HG03520 (cell line): ENCODE data around the gene GOLGA6L1.
"Not testable (repeated sequence)": the region's sequence is repeated elsewhere in the genome, so short reads cannot be mapped to it uniquely, and the experiment has no call there.

Experiments
- ATAC-seq: cut with Tn5 transposase; IDR thresholded peaks from one replicate; pipeline ENCODE4 v1.9.1; 2021; ENCODE audit warnings: mild to moderate bottlenecking, moderate library complexity; ENCODE audit not compliant: unreplicated experiment

Gene GOLGA6L1, protein sequence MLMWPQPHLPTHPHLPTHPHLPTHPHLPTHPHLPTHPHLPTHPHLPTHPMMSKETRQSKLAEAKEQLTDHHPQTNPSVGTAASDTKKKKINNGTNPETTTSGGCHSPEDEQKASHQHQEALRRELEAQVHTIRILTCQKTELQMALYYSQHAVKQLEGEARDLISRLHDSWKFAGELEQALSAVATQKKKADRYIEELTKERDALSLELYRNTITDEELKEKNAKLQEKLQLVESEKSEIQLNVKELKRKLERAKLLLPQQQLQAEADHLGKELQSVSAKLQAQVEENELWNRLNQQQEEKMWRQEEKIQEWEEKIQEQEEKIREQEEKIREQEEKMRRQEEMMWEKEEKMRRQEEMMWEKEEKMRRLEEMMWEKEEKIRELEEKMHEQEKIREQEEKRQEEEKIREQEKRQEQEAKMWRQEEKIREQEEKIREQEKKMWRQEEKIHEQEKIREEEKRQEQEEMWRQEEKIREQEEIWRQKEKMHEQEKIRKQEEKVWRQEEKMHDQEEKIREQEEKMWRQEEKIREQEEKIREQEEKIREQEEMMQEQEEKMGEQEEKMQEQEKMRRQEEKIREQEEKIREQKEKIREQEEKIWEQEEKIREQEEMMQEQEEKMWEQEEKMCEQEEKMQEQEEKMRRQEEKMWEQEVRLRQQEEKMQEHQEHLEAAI

DNA sequence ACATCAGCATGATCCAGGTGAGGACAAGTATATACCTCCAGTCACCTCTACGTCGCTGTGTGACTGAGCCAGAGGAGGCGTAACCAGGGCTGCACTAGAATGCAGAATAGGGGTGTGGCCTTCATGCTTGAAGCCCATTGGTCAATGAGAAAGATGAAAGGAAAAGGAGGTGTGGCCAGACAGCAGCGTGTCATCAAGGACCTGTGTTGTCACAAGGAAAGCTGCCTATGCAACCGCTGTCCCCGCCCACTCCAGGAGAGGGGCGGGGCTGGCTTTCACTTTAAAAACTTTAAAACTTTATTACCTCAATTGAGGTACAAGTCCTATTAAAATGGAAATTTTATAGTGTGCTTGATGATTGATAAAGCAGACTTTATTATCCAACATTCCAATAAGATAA is at the start of gene GOLGA6L1:
Gene GOLGA6L1, minus strand, starts transcription at position 101 of the 400 bp plus-strand sequence. Its CDS starts 91 bp downstream, at position 10.
- ATAC-seq: not testable (repeated sequence)

DNA sequence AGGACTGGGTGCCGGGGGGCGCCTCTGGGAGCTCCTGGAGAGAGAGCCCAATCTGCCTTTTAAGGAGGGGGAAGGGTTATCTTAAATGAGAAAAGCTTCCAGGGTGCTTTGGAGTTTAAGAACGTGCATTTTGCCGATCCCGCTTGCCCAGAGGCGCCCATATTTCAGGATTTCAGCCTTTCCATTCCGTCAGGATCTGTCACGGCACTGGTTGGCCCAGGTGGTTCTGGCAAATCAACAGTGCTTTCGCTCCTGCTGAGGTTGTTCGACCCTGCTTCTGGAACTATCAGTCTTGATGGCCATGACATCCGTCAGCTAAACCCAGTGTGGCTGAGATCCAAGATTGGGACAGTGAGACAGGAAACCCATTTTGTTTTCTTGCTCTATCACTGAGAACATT is 44.6 kb upstream of the GOLGA6L1 start:
- not testable (repeated sequence) for ATAC-seq

DNA sequence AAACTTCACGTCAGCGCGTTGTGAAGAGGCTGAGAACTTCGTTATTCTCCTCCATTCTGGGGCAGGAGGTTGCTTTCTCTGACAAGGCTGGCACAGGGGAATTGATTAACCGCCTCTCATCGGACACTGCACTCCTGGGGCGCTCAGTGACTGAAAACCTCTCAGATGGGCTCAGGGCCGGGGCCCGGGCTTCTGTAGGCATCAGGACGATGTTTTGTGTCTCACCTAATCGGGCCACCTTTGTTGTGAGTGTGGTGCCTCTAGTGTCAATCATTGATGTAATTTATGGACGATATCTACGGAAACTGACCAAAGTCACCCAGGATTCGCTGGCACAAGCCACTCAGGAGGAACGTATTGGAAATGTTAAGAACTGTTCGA is 43.9 kb upstream of the GOLGA6L1 start:
- not testable (repeated sequence) for ATAC-seq

DNA sequence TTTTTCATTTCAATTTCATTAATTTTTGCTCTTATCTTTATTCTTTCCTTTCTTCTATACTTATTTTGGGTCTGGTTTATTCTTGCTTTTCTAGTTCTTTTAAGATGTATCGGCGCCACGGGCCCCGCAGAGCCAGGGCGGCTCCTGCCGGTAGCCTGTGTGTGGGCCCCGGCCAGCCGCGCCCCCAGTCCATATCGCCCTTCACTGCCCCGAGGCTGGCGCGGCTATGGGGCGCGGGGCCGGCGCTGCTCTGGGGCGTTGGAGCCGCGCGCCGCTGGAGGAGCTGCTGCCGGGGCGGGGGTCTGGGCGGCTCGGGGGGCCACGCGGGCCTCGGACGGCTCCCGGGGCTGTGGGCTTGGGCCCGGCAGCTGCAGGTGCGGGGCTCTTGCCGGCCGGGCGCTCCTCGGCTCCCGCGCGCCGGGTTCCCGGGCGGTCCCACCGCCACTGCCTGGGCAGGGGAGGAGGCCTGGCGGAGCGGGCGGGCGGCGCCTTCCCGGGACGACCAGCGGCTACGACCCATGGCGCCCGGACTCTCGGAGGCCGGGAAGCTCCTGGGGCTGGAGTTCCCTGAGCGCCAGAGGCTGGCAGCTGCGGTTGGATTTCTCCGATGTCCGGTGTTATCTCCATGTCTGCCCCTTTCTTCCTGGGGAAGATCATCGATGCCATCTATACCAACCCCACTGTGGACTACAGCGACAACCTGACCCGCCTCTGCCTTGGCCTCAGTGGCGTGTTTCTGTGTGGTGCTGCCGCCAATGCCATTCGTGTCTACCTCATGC is 43.3 kb upstream of the GOLGA6L1 start:
- ATAC-seq: not testable (repeated sequence)

DNA sequence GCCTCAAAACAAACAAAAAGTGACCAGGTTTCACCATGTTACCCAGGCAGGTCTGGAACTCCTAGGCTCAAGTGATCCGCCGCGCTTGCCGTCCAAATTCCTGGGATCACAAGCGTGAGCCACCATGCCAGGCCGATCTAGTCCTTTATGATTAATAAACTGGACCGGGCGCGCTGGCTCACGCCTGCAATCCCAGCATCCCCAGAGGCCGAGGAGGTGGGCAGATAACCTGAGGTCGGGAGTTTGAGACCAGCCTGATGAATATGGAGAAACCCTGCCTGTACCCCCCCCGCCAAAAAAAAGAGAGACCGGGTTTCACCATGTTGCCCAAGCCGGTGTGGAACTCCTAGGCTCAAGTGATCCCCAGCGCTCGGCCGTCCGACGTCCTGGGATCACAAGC is 40.1 kb upstream of the GOLGA6L1 start:
- not testable (repeated sequence) for ATAC-seq

DNA sequence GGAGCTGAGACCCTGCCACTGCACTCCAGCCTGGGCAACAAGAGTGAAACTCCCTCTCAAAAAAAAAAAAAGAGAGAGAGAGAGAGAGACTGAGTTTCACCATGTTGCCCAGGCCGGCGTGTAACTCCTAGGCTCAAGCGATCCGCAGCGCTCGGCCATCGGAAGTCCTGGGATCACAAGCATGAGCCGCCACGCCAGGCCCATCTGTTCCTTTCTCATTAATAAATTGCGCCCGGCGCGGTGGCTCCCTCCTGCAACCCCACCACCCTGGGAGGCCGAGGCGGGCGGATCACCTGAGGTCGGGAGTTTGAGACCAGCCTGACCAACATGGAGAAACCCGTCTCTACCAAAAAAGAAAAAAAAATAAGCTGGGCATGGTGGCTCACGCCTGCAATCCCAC is 39.0 kb upstream of the GOLGA6L1 start:
- not testable (repeated sequence) for ATAC-seq

DNA sequence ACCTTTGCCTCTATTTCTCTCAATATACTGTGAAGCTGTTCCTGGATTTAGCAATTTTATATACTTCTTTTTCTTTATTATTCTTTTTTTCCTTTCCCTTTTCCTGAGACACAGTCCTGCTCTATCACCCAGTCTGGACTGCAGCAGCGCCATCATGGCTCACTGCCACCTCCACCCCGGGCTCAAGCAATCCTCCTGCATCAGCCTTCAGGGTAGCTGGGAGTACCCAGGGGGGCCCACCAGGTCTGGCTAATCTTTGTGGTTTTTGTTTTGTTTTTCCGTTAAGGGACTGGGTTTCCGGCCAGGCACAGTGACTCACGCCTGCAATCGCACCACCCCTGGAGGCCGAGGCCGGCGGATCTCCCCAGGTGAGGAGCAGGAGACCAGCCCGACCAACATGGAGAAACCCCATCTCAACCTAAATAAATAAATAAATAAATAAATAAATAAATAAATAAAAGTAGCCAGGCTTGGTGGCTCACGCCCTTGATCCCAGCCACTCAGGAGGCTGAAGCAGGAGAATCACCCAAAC is 38.1 kb upstream of the GOLGA6L1 start:
- ATAC-seq: not testable (repeated sequence)

DNA sequence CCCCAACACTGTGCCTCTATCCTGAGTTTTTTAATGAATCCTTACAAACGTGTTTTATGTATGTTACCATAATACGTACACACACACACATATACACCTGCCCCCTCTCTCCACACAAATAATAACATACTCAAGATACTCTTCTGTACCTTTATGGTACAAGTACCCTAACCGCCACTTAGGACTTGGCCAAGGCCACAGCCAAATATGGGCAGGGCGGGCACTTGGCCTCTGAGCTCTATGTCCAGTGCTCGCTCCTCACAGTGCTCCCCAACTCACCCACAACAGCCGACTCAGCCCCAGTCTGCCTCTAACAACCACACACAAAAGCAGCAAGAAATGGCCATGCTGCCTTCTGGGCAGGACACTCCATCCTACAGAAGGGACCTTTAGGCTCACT is 3.8 kb downstream of the GOLGA6L1 start:
- ATAC-seq: not testable (repeated sequence)

DNA sequence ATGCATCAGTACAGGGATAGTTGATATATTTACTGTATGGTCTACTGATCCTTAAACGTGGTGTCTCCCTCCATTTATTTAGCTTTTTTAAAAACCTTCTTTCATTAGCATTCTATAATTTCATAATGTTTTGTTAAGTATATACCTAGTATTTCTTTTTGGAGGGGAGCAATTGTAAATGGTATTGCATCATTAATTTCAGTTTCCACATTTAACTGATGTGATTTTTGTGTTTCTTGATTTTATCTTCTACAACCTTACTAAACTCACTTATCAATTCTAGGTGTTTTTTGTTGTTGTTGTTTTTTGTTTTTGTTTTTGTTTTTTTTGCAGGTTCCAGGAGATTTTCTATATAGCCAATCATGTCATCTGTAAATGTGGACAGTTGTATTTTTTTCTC is 18.4 kb downstream of the GOLGA6L1 start:
- no peak for ATAC-seq

DNA sequence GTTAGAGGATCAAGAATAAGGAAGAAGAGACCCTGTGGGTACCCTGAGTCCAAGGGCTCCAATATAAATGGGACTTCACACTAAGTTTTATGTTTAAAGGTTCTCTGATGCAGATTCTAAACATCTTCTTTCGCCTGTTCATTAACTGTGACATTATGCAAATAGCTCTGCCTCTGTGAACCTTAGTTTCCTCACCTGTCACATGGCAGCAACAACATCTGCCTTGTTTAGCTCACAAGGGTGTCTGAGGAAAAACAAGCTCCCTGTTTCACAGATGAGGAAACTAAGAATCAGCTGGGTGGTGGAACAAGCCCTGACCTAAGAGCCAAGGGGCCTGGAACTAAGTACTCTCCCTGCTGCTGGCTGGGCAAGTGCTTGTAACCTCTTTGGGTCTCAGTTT is 40.8 kb downstream of the GOLGA6L1 start:
- no peak for ATAC-seq

DNA sequence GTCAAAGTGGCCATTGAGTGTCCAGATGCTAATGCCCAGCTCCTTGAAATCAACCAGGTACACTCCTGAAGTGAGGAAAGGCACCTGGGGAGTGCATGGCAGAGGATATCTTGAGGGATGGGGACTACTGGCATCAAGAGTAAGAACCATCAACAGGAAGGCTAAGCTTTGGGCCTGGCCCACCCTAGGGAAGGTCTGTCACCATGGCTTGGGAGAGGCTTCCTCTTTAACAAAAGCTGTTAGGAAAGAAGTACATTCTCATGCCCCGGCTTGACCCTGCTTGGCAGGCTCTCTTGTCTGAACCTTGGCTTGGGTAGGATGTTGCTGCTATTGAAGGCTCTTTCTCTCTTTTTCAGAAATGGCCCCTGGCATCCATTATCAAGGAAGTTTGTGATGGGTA is 53.5 kb downstream of the GOLGA6L1 start:
- ATAC-seq: no peak

DNA sequence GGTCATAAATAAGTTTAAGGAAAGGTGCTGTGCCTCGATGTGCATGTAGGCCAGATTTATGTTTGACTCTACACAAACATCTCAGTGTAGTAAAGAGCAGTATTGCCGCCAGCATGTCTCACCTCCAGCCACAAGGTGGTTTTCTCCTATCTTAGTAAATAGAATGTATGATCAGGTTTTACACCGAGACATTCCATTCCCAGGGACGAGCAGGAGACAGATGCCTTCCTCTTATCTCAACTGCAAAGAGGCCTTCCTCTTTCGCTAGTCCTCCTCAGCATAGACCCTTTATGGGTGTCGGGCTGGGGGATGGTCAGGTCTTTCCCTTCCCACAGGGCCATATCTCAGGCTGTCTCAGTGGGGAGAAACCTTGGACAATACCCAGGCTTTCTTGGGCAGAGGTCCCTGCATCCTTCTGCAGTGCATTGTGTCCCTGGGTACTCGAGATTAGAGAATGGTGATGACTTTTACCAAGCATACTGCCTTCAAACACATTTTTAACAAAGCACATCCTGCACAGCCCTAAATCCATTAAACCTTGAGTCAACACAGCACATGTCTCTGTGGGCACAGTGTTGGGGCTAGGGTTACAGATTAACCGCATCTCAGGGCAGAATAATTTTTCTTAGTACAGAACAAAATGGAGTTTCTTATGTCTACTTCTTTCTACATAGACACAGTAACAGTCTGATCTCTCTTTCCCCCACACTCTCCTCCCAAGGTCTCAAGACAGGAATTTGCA is 54.5 kb downstream of the GOLGA6L1 start:
- ATAC-seq: not testable (repeated sequence)

DNA sequence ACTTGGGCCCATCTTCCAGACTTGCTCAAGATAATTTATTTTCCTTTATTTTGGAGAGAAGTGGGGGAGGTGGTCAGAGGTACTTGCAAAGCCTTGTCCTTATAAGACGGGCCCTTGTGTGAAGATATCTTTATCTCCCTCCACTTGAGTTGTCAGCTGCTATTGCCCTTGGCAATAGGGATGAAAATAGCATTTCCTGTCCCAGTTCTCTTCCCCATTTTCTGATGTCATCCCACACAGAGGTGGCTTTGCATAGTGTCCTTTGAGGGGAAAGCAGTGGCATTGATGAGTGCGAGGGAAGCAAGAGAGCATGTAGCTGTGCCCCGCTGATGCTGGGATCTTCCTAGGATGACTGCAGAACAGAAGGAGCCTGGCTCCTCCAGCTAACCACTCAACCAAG is 55.4 kb downstream of the GOLGA6L1 start:
- no peak for ATAC-seq

DNA sequence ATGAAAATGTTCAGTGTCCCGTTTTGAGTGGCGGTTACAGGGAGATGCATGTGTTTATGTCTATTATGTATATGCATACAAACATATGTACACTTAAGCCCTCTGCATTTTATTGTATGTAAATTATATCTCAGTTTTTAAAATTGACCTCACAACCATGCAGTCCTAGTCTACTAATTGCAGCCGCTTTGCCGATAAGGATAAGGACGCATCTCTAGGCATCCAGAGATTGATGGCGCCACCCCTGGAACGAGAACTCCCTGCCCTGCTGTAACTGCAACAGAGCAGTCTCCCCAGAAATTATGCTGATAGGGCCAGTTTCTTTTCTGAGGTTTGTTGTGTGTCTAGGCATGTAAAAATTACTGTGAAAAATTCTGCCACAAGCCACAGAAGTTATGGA is 56.9 kb downstream of the GOLGA6L1 start:
- ATAC-seq: no peak
